Activated CD4-positive, alpha-beta T cell treated with anti-CD3 and anti-CD28 coated beads, Interleukin-2, amount 10 ng/mL, durations not matched to agents 7 days and 5 days (primary cell): ENCODE measurements around the gene ACOX1. TPM values are rescaled to one million over a fixed set of nuclear protein-coding genes. Genes with fewer than 3 reads are reported as not detected.

Source experiments
- total RNA-seq, 2 experiments: library from RNA; stranded (reverse); gene quantifications; one replicate each; pipeline ENCODE4 v1.2.3, GENCODE V29; 2021

ACOX1 gene
- total RNA-seq, 2 experiments from 2014 or later, result 27.8 to 34.7 TPM

Other genes starting within 250 kb of the ACOX1 start
- 10 to 100 TPM; 40.9 to 44.7 TPM for gene GALK1, start 214.0 kb downstream of the ACOX1 start, total RNA-seq
- 10 to 100 TPM; 27.1 to 28.7 TPM for gene UNK, start 194.4 kb downstream of the ACOX1 start, total RNA-seq
- gene UNC13D, start 134.8 kb downstream of the ACOX1 start, total RNA-seq, result 100 to 1,000 TPM; 161 to 182 TPM
- 10 to 100 TPM; 76.8 to 83.5 TPM for gene WBP2, start 123.8 kb downstream of the ACOX1 start, total RNA-seq
- 10 to 100 TPM; 33.9 to 43.4 TPM for gene TRIM47, start 100.6 kb downstream of the ACOX1 start, total RNA-seq
- 10 to 100 TPM; 26.5 to 28.7 TPM for gene TRIM65, start 82.2 kb downstream of the ACOX1 start, total RNA-seq
- 10 to 100 TPM; 95.9 to 97.5 TPM for gene MRPL38, start 74.3 kb downstream of the ACOX1 start, total RNA-seq
- 10 to 100 TPM; 21.7 to 23.5 TPM for gene FBF1, start 38.1 kb downstream of the ACOX1 start, total RNA-seq
- gene TEN1, start 74 bp upstream of the ACOX1 start, total RNA-seq, result 10 to 100 TPM; 12.5 to 17.1 TPM
- 1 to 10 TPM; 6.9 to 7.1 TPM for gene CDK3, start 21.7 kb upstream of the ACOX1 start, total RNA-seq
- gene EVPL, start 48.1 kb upstream of the ACOX1 start, total RNA-seq, result under 1 TPM; 0.02 to 0.05 TPM
- 10 to 100 TPM; 91.3 to 96.0 TPM for gene SRP68, start 93.4 kb upstream of the ACOX1 start, total RNA-seq
- gene GALR2, start 95.6 kb upstream of the ACOX1 start, total RNA-seq, result under 1 TPM; 0.15 TPM
- under 1 TPM in 1 of 2 experiments, not detected in 1; 0.27 TPM for gene ZACN, start 100.0 kb upstream of the ACOX1 start, total RNA-seq
- 100 to 1,000 TPM; 140 to 147 TPM for gene EXOC7, start 124.6 kb upstream of the ACOX1 start, total RNA-seq
- gene FOXJ1, start 162.1 kb upstream of the ACOX1 start, total RNA-seq, result under 1 TPM; 0.20 to 0.48 TPM